Measurements from ENCODE around the gene ZFHX2. TPM values are rescaled to one million over a fixed set of nuclear protein-coding genes. Genes with fewer than 3 reads are reported as not detected.

The ZFHX2 gene
- total and polyA plus RNA-seq, 4 experiments from 2014 or later, result 0.35 to 0.36 TPM; not detected in 2

DNA sequence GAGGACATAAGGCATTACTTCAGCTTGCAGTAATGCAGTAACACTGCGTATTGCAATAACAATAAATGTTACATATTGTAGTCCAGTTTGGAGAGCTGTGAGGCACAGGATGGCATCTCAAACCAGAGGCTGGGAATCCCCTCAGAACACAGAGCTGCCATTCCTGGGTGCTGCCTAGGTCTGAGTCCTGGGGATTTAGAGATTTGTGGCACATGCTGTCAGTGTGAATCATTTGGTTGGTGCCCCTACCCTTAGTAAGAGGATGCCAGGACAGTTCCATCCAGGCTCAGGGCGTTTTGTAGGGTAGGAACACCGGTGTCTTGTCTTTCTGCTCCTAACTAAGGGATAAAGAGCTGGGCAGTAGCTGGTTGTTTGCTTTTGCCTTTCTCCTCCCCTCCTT, 22.5 kb downstream of the ZFHX2 start:
- H3K36me3 Mint-ChIP-seq, result no peaks in the 10 kb centered on the region
- Histone ChIP-seq H3K4me3 (ENCODE audit: low read length in 2 of 2) (no peak overlapping the region), H3K27me3 (ENCODE audit: insufficient read depth, low read length) (no peaks in the 10 kb centered on the region), H3K36me3 (ENCODE audit: insufficient read depth, low read length) (no peaks in the 10 kb centered on the region), H3K4me1 (ENCODE audit: insufficient read depth, low read length) (no peaks in the 10 kb centered on the region), H3K27ac (ENCODE audit: low read depth, low read length) (no peak overlapping the region), H3K9me3 (ENCODE audit: control insufficient read depth in 1 of 2, low read length in 2 of 2) (no peaks in the 10 kb centered on the region)
- POLR2A ChIA-PET (ENCODE audit: partially characterized antibody), result no interaction called here
- H3K9me3 Mint-ChIP-seq, result peaks cover 0 to 2% (median 0%) of the 10 kb centered on the region in 8 donors
- CTCF ChIA-PET (ENCODE audit: partially characterized antibody), result interaction anchor here (1.3 kb wide), 1 partner anchor 63 kb away, joined by 4 read pairs; no protein-coding TSS in a partner anchor
- no peak for DNase-seq
- no peak overlapping the region for H3K4me3 Mint-ChIP-seq
- no peaks in the 10 kb centered on the region for H3K4me1 Mint-ChIP-seq
- H3K27ac Mint-ChIP-seq, result no peak overlapping the region
- intact Hi-C loops (cut with micrococcal nuclease), result no loop called here
- no peaks in the 10 kb centered on the region for H3K27me3 Mint-ChIP-seq

DNA sequence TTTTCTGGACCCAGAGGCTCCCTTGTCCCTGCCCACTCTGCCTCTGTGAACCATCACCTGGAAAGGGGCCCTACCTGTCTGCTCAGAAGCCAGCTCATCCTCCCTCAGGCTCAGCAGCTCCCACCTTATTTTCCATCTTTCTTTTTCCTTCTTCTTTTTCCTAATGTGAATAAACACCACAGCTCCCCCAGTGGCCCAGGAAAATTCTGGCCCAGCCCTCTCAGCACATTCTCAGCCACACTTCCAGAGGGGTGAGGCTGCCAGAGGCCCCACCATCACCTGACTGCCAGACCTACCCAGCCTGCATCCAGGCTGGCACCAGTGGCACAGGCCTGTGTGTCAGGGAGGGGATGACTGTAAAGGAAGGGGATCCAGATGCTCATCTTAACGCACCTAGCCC, 23.0 kb downstream of the ZFHX2 start:
- Histone ChIP-seq H3K27ac (ENCODE audit: low read depth, low read length) (no peak overlapping the region), H3K27me3 (ENCODE audit: insufficient read depth, low read length) (no peaks in the 10 kb centered on the region), H3K36me3 (ENCODE audit: insufficient read depth, low read length) (no peaks in the 10 kb centered on the region), H3K4me3 (ENCODE audit: low read length in 2 of 2) (no peak overlapping the region), H3K4me1 (ENCODE audit: insufficient read depth, low read length) (no peaks in the 10 kb centered on the region), H3K9me3 (ENCODE audit: control insufficient read depth in 1 of 2, low read length in 2 of 2) (no peaks in the 10 kb centered on the region)
- Mint-ChIP-seq H3K27me3 (no peaks in the 10 kb centered on the region), H3K4me3 (no peak overlapping the region), H3K36me3 (no peaks in the 10 kb centered on the region), H3K27ac (no peak overlapping the region), H3K4me1 (no peaks in the 10 kb centered on the region), H3K9me3 (peaks cover 0 to 2% (median 0%) of the 10 kb centered on the region in 8 donors)
- ChIA-PET CTCF (ENCODE audit: partially characterized antibody) (no interaction called here), POLR2A (ENCODE audit: partially characterized antibody) (no interaction called here)
- DNase-seq, result no peak
- intact Hi-C loops (cut with micrococcal nuclease), result no loop called here

DNA sequence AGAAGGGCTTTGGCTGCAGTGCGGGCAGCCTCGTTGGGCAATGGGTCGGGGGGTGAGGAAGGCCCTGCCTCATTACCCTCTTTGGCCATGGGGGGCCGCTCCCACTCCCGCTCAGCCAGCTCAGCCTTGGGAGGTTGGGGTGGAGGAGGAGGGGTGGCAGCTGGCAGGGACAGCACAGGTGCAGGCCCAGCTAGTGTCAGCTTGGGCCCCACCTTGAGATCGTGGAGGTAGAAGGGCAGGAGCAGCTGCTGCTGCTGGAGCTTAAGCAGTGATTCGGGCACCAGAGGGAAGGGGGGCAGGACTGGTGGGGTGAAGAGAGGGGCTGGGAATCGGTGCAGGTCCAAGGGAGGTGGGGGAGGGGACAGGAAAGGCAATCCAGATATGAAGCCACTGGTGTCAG, 26.0 kb downstream of the ZFHX2 start:
- Histone ChIP-seq H3K27ac (ENCODE audit: low read depth, low read length) (no peak overlapping the region), H3K4me1 (ENCODE audit: insufficient read depth, low read length) (no peaks in the 10 kb centered on the region), H3K9me3 (ENCODE audit: control insufficient read depth in 1 of 2, low read length in 2 of 2) (no peaks in the 10 kb centered on the region), H3K4me3 (ENCODE audit: low read length in 2 of 2) (no peak overlapping the region), H3K36me3 (ENCODE audit: insufficient read depth, low read length) (no peaks in the 10 kb centered on the region), H3K27me3 (ENCODE audit: insufficient read depth, low read length) (no peaks in the 10 kb centered on the region)
- Mint-ChIP-seq H3K9me3 (no peaks in the 10 kb centered on the region), H3K27me3 (no peaks in the 10 kb centered on the region), H3K4me1 (no peaks in the 10 kb centered on the region), H3K4me3 (no peak overlapping the region), H3K27ac (no peak overlapping the region), H3K36me3 (no peaks in the 10 kb centered on the region)
- ChIA-PET POLR2A (ENCODE audit: partially characterized antibody) (no interaction called here), CTCF (ENCODE audit: partially characterized antibody) (no interaction called here)
- intact Hi-C loops (cut with micrococcal nuclease), result no loop called here
- no peak for DNase-seq

DNA sequence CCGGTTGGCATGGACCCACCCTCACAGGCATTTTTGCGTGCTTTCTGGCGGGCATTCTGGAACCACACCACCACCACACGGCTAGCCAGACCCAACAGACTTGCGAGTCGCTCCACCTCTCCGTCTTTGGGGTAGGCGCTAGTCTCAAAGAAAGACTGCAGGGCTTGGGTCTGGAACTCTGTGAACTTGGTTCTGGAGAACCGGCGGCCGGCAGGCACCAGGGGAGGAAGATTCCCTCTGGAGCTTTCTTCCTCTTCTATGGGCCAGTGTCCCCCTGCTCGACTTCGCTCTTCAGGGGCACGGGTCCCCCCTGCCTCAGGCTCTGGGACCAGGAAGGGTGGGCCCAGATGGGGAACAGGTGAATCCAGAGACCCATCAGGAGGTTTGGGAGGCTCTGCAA, 26.6 kb downstream of the ZFHX2 start:
- H3K4me3 ChIP-seq (ENCODE audit: low read length in 2 of 2), result no peak overlapping the region
- CTCF ChIA-PET (ENCODE audit: partially characterized antibody), result no interaction called here
- Mint-ChIP-seq H3K9me3 (no peaks in the 10 kb centered on the region), H3K36me3 (no peaks in the 10 kb centered on the region), H3K27ac (no peak overlapping the region), H3K27me3 (no peaks in the 10 kb centered on the region), H3K4me3 (no peak overlapping the region), H3K4me1 (no peaks in the 10 kb centered on the region)
- H3K27ac ChIP-seq (ENCODE audit: low read depth, low read length), result no peak overlapping the region
- no peak for DNase-seq
- POLR2A ChIA-PET (ENCODE audit: partially characterized antibody), result no interaction called here
- intact Hi-C loops (cut with micrococcal nuclease), result no loop called here
- H3K9me3 ChIP-seq (ENCODE audit: control insufficient read depth in 1 of 2, low read length in 2 of 2), result no peaks in the 10 kb centered on the region
- H3K4me1 ChIP-seq (ENCODE audit: insufficient read depth, low read length), result no peaks in the 10 kb centered on the region
- no peaks in the 10 kb centered on the region for H3K36me3 ChIP-seq (ENCODE audit: insufficient read depth, low read length)
- H3K27me3 ChIP-seq (ENCODE audit: insufficient read depth, low read length), result no peaks in the 10 kb centered on the region

DNA sequence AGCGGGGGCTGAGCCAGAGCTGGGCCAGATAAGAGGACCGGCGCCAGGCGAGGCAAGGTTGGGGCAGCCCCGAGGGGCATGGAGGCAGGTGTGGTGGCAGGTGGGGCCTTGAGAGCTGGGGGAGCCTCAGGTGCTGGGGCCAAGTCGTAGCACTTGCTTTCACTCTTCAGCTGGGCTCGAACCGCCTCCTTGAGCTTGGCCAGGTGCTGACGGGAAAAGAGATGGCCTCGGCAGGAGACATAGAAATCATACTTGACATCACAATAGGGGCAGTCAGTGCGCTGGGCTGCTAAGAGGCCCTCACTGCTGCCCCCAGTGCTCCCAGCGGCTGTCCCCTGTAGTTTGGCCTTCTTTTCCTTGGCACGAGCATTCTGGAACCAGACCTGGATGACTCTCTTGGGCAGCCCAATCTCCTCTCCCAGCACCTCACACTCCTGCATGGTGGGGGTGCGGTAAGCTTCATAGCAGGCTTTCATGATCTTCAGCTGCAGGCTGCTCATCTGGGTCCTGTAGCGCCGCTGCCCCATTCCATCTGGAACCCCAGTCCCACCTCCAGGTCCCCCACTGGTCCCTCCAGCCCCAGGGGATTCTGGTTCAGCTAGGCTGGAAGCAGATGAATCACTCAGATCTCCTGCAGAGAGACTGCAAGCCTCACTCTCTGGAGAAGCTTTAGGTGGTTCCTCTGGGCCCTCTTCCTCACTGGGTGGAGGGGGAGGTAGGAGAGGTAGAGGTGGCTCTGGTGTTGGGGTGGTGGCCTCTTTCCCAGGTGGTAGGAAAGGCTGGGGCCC, 28.1 kb downstream of the ZFHX2 start:
- no peaks in the 10 kb centered on the region for H3K9me3 ChIP-seq (ENCODE audit: control insufficient read depth in 1 of 2, low read length in 2 of 2)
- H3K27me3 ChIP-seq (ENCODE audit: insufficient read depth, low read length), result no peaks in the 10 kb centered on the region
- no peaks in the 10 kb centered on the region for H3K4me1 ChIP-seq (ENCODE audit: insufficient read depth, low read length)
- intact Hi-C loops (cut with micrococcal nuclease), result no loop called here
- no peaks in the 10 kb centered on the region for H3K36me3 ChIP-seq (ENCODE audit: insufficient read depth, low read length)
- H3K4me3 ChIP-seq (ENCODE audit: low read length in 2 of 2), result no peak overlapping the region
- POLR2A ChIA-PET (ENCODE audit: partially characterized antibody), result no interaction called here
- no peaks in the 10 kb centered on the region for H3K36me3 Mint-ChIP-seq
- no peaks in the 10 kb centered on the region for H3K4me1 Mint-ChIP-seq
- H3K4me3 Mint-ChIP-seq, result no peak overlapping the region
- H3K27ac ChIP-seq (ENCODE audit: low read depth, low read length), result no peak overlapping the region
- no peaks in the 10 kb centered on the region for H3K9me3 Mint-ChIP-seq
- no peaks in the 10 kb centered on the region for H3K27me3 Mint-ChIP-seq
- CTCF ChIA-PET (ENCODE audit: partially characterized antibody), result interaction anchor here (1.4 kb wide), 1 partner anchor 45 kb away, joined by 5 read pairs; no protein-coding TSS in a partner anchor
- H3K27ac Mint-ChIP-seq, result no peak overlapping the region
- DNase-seq, result no peak

DNA sequence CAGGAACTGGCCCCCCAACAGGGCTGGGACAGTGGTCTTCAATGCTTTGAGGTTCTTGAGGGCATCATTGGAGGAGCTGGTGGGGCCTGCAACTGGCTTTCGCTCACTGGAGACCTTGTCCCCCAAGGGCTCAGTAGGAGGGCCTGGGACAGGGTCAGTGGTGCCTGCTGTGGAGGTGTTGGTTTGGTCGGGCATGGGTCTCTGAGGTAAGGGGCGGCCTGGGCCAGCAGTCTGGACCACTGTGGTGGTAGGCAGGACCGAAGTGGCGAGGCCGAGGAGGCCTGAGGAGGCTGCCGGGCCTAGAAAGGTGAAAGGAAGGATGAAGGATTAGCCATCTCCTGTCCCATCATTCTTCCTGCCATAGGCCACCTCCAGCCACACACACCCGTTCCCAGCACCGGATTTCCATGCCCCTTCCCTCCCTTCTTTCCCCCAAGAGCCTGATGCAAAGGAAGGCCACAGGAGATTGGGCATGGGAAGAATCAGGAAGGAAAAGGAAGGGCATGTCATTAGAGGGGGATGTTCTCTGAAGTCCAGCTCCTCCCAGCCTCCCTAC, 28.8 kb downstream of the ZFHX2 start:
- Mint-ChIP-seq H3K27ac (no peak overlapping the region), H3K4me3 (no peak overlapping the region), H3K9me3 (no peaks in the 10 kb centered on the region), H3K36me3 (no peaks in the 10 kb centered on the region), H3K27me3 (no peaks in the 10 kb centered on the region), H3K4me1 (no peaks in the 10 kb centered on the region)
- intact Hi-C loops (cut with micrococcal nuclease), result no loop called here
- H3K36me3 ChIP-seq (ENCODE audit: insufficient read depth, low read length), result no peaks in the 10 kb centered on the region
- no peak for DNase-seq
- no peaks in the 10 kb centered on the region for H3K4me1 ChIP-seq (ENCODE audit: insufficient read depth, low read length)
- H3K4me3 ChIP-seq (ENCODE audit: low read length in 2 of 2), result no peak overlapping the region
- H3K27ac ChIP-seq (ENCODE audit: low read depth, low read length), result no peak overlapping the region
- H3K9me3 ChIP-seq (ENCODE audit: control insufficient read depth in 1 of 2, low read length in 2 of 2), result no peaks in the 10 kb centered on the region
- ChIA-PET CTCF (ENCODE audit: partially characterized antibody) (interaction anchor here (1.0 to 1.4 kb wide), 2 partner anchors 16 to 44 kb away, joined by 3 to 5 read pairs; no protein-coding TSS in a partner anchor), POLR2A (ENCODE audit: partially characterized antibody) (no interaction called here)
- no peaks in the 10 kb centered on the region for H3K27me3 ChIP-seq (ENCODE audit: insufficient read depth, low read length)

DNA sequence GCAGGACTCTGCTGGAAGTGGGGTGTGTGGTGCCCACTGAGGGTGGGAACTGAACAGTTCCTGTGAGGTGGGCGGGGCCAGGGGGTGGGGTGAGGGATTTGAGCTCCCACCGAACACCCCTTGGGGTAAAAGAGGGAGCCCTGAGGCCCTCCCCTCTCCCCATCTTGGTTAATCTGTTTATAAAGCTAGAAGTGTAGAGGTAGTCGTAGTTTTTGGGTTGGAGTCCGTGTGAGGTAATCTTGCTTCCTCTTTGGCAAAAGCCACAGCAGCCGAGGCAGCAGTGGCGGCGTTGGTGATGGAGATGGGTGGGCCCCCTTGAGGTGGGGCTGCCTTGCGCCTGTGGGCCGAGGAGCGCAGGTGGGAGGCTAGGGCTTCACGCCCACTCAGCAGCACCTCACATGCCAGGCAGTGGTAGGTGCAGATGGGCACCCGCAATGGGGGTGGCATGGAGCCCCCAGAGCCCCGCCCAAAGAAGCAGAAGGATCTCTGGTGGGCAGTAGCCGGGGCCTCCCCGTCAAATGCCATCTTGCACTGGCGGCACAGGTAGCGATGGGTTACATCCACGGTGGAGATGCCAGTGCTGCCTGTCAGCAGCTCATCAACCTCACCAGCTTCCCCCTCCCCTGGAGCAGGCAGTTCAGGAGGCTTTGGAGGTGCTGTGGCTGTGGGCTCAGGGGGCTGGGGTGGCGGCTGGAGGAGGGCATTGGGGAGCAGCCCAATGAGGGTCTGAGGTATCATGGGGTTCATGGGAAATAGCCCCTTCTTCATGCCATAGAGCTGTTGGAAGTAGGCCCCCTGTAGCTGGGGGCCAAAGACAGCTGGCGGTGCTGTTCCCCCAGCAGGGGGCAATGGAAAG, 29.6 kb downstream of the ZFHX2 start:
- no peak overlapping the region for H3K4me3 Mint-ChIP-seq
- Histone ChIP-seq H3K4me3 (ENCODE audit: low read length in 2 of 2) (no peak overlapping the region), H3K36me3 (ENCODE audit: insufficient read depth, low read length) (no peaks in the 10 kb centered on the region), H3K9me3 (ENCODE audit: control insufficient read depth in 1 of 2, low read length in 2 of 2) (no peaks in the 10 kb centered on the region), H3K4me1 (ENCODE audit: insufficient read depth, low read length) (no peaks in the 10 kb centered on the region), H3K27me3 (ENCODE audit: insufficient read depth, low read length) (no peaks in the 10 kb centered on the region), H3K27ac (ENCODE audit: low read depth, low read length) (no peak overlapping the region)
- no peaks in the 10 kb centered on the region for H3K36me3 Mint-ChIP-seq
- H3K27me3 Mint-ChIP-seq, result no peaks in the 10 kb centered on the region
- DNase-seq, result no peak
- intact Hi-C loops (cut with micrococcal nuclease), result no loop called here
- H3K4me1 Mint-ChIP-seq, result no peaks in the 10 kb centered on the region
- no peak overlapping the region for H3K27ac Mint-ChIP-seq
- ChIA-PET POLR2A (ENCODE audit: partially characterized antibody) (no interaction called here), CTCF (ENCODE audit: partially characterized antibody) (interaction anchor here (1.0 to 1.1 kb wide), 2 partner anchors 16 to 17 kb away, joined by 3 read pairs; no protein-coding TSS in a partner anchor)
- H3K9me3 Mint-ChIP-seq, result no peaks in the 10 kb centered on the region

Data from CD4-positive, alpha-beta memory T cell (primary cell).